GM12878 (cell line): Measurements from ENCODE around the gene ENOX1. TPM values are rescaled to one million over a fixed set of nuclear protein-coding genes. Genes with fewer than 3 reads are reported as not detected.

Experiments used
- ATAC-seq: fragments of 200-7000 bp; cut with Tn5 transposase; 3 replicates; pipeline ENCODE4 v1.9.1; 2020; ENCODE audit warnings: mild to moderate bottlenecking, moderate library complexity
- BruUV-seq: library from RNA; stranded (reverse); fragments of 400-500 nt; replicated peaks from 2 replicates; lab custom pipeline; 2021; lab: Mats Ljungman, UMichigan
- CTCF ChIA-PET: fragments of 300-600 bp; sonication (Branson Sonifier 250); formaldehyde crosslinking; extraction: SDS; loops from one replicate; lab custom pipeline; 2021; ENCODE audit warnings: inconsistent platforms; lab: Yijun Ruan, JAX
- POLR2A ChIA-PET: fragments of 350-600 bp; formaldehyde crosslinking; extraction: SDS; loops from one replicate; lab custom pipeline; 2021; ENCODE audit warnings: inconsistent platforms; lab: Charles Lee
- RAD21 ChIA-PET: fragments of 300-600 bp; sonication (Branson Sonifier 250); formaldehyde crosslinking; loops from one replicate; lab custom pipeline; 2023; ENCODE audit warnings: antibody characterized with exemption; ENCODE audit not compliant: unreplicated experiment; lab: Charles Lee
- SMC1A ChIA-PET: fragments of 300-600 bp; sonication (Branson Sonifier 250); formaldehyde crosslinking; loops from one replicate; lab custom pipeline; 2023; ENCODE audit not compliant: unreplicated experiment, uncharacterized antibody; lab: Charles Lee
- DNase-seq: peaks from one replicate; pipeline ENCODE4 v3.0.0-alpha.2; 2011; ENCODE audit warnings: low read depth, low spot score
- FAIRE-seq: peaks from 3 replicates; lab custom pipeline; 2011; peaks lifted over from hg19 to GRCh38; lab: Jason Lieb, UNC
- H2AFZ ChIP-seq: 2 replicates; pipeline ENCODE4 v1.6.0; 2011; ENCODE audit warnings: low read depth, low read length, control low read depth; ENCODE audit not compliant: control insufficient read depth
- H3K27ac ChIP-seq: 2 replicates; pipeline ENCODE4 v1.5.1; 2011; ENCODE audit warnings: control low read depth; ENCODE audit not compliant: control insufficient read depth, insufficient read depth
- H3K27me3 ChIP-seq, 2 experiments: replicated peaks in 1 of 2; 2 replicates each; pipeline versions ENCODE4 v1.6.0 to v1.6.1; 2011; ENCODE audit warnings: low read length in 1 of 2; ENCODE audit not compliant: control insufficient read depth in 2 of 2, insufficient read depth in 2 of 2
- H3K36me3 ChIP-seq, 2 experiments: 2 replicates each; pipeline ENCODE4 v1.5.1; 2011; ENCODE audit warnings: low read length in 1 of 2; ENCODE audit not compliant: control insufficient read depth in 2 of 2, insufficient read depth in 2 of 2
- H3K4me1 ChIP-seq: 2 replicates; pipeline ENCODE4 v1.6.1; 2011; ENCODE audit warnings: mild to moderate bottlenecking, low read length, moderate library complexity, mixed read lengths; ENCODE audit not compliant: control insufficient read depth, insufficient read depth
- H3K4me2 ChIP-seq: 2 replicates; pipeline ENCODE4 v1.6.0; 2011; ENCODE audit warnings: control low read depth; ENCODE audit not compliant: control insufficient read depth, insufficient read depth
- H3K4me3 ChIP-seq: fragments of 200-600 bp; sonication (generic); 2 replicates; pipeline ENCODE4 v1.5.1; 2016
- H3K79me2 ChIP-seq: 2 replicates; pipeline ENCODE4 v1.6.0; 2011; ENCODE audit warnings: low read length; ENCODE audit not compliant: control insufficient read depth, insufficient read depth
- H3K9ac ChIP-seq: 2 replicates; pipeline ENCODE4 v1.8.0; 2011; ENCODE audit warnings: low read length, control low read depth, mixed read lengths; ENCODE audit not compliant: control insufficient read depth, insufficient read depth
- H3K9me3 ChIP-seq: replicated peaks from 3 replicates; pipeline ENCODE4 v1.5.1; 2011; ENCODE audit warnings: mild to moderate bottlenecking, low read length; ENCODE audit not compliant: control insufficient read depth, insufficient read depth
- H4K20me1 ChIP-seq: 2 replicates; pipeline ENCODE4 v1.6.0; 2011; ENCODE audit not compliant: control insufficient read depth, insufficient read depth
- MEF2B ChIP-seq: fragments of 450-650 bp; IDR thresholded peaks from 2 replicates; pipeline ENCODE4 v1.6.1; 2018; ENCODE audit warnings: mild to moderate bottlenecking, moderate library complexity; ENCODE audit not compliant: partially characterized antibody, poor library complexity, severe bottlenecking
- RELB ChIP-seq: fragments of 450-650 bp; IDR thresholded peaks from 2 replicates; pipeline ENCODE4 v1.6.1; 2017; ENCODE audit warnings: low read depth, mild to moderate bottlenecking, moderate library complexity
- REST ChIP-seq: IDR thresholded peaks from 2 replicates; pipeline ENCODE4 v1.6.1; 2012; ENCODE audit warnings: mild to moderate bottlenecking, low read depth, low read length
- TARDBP ChIP-seq: IDR thresholded peaks from 2 replicates; pipeline ENCODE4 v1.6.1; 2016; ENCODE audit warnings: borderline replicate concordance
- ZBTB33 ChIP-seq: fragments of 450-650 bp; IDR thresholded peaks from 2 replicates; pipeline ENCODE4 v1.6.1; 2017; ENCODE audit warnings: mild to moderate bottlenecking
- WGBS: methylation state at CpG from one replicate; pipeline ENCODE4 v1.1.6; 2016; ENCODE audit warnings: low lambda C conversion rate; ENCODE audit not compliant: insufficient replicate concordance, insufficient coverage; ENCODE audit errors: missing lambda C conversion rate; 5-methylcytosine and 5-hydroxymethylcytosine counted together
- in situ Hi-C: fragments of 300-500 bp; cut with MboI; formaldehyde crosslinking; loops from 9 replicates; pipeline ENCODE4 v1.14.3; 2018; ENCODE audit warnings: mixed read lengths
- intact Hi-C: fragments of 100-400 bp; cut with micrococcal nuclease; formaldehyde crosslinking; loops from one replicate; pipeline ENCODE4 v1.14.2; 2022; ENCODE audit not compliant: unreplicated experiment
- polyA plus RNA-seq, 11 experiments: library from polyadenylated mRNA; depleted of rRNA in 4 of 11; unstranded in 6 of 11; stranded (reverse) in 5 of 11; fragments of >200 nt; fragmentation: Nextera tagmentation in 4 of 11; fragmentation: Illumina TruSeq in 1 of 11; extraction: Ambion mirVana in 4 of 11; extraction: Trizol in 1 of 11; gene quantifications; 1 replicate in 1 of 11; 2 replicates in 10 of 11; pipeline versions ENCODE4 v1.2.1 to v1.2.3, GENCODE V29; 2011 to 2016; ENCODE audit warnings: inconsistent platforms in 2 of 11, missing spikeins in 2 of 11, low read depth in 1 of 11
- total RNA-seq, 4 experiments: library from RNA; depleted of rRNA in 3 of 4; stranded (reverse); fragments of >200 nt in 3 of 4; fragmentation: Illumina TruSeq in 1 of 4; extraction: Trizol in 1 of 4; gene quantifications; 2 replicates each; pipeline versions ENCODE4 v1.2.1 to v1.2.3, GENCODE V29; 2013 to 2021

Gene ENOX1
- total and polyA plus RNA-seq, 10 of the 15 experiments (the other 5 are each of a cell fraction or from before 2014, with no cell fraction given) = 0.11 to 0.26 (median 0.15) TPM

- no peak for DNase-seq
- in situ Hi-C loops = loop anchor here (25.0 kb wide), 1 partner anchor 1449 kb away; no protein-coding TSS in a partner anchor
- POLR2A ChIA-PET = no interaction called here
- FAIRE-seq = no peak
- SMC1A ChIA-PET = no interaction called here
- Histone ChIP-seq H3K79me2 (no peaks in the 10 kb centered on the region), H3K9ac (no peak overlapping the region), H3K36me3 (no peaks in the 10 kb centered on the region), H3K27ac (no peak overlapping the region), H4K20me1 (no peaks in the 10 kb centered on the region), H3K4me2 (peak overlapping the region; percentile 36), H2AFZ (no peak overlapping the region), H3K4me1 (no peaks in the 10 kb centered on the region), H3K9me3 (no peaks in the 10 kb centered on the region), H3K4me3 (peak overlapping the region; percentile 73)
- BruUV-seq = no TSS peak
- CTCF ChIA-PET = no interaction called here
- TF ChIP-seq MEF2B (no peak), TARDBP (no peak), RELB (no peak)
- TF ChIP-seq, all 136 proteins: peak for 0
- RAD21 ChIA-PET = interaction anchor here (0.7 kb wide), 1 partner anchor 18 kb away, joined by 3 read pairs; no protein-coding TSS in a partner anchor
- 0% methylated on average over 13 of the region's 28 CpGs for WGBS
- H3K27me3 ChIP-seq = peaks cover 3 to 4% of the 10 kb centered on the region in 2 experiments; a peak in 3 of 4 replicates
- peak; percentile 55; the same call in 2 of the 3 replicates for ATAC-seq
- intact Hi-C loops = no loop called here
These were observed 353 bp downstream of the ENOX1 start for GRCh38 chr13:43786472-43786765.

- ChIA-PET SMC1A (no interaction called here), CTCF (no interaction called here)
- peak overlapping the region; percentile 16; the same call in 1 of the 2 replicates for H3K4me3 ChIP-seq
- no peak overlapping the region for H3K27ac ChIP-seq
- ATAC-seq = peak; percentile 46
- H4K20me1 ChIP-seq = no peaks in the 10 kb centered on the region
- intact Hi-C loops = no loop called here
- no peaks in the 10 kb centered on the region for H3K79me2 ChIP-seq
- H3K4me1 ChIP-seq = no peaks in the 10 kb centered on the region
- no peak overlapping the region for H3K9ac ChIP-seq
- TF ChIP-seq ZBTB33 = no peak
- peak; percentile 70 for TF ChIP-seq REST
- TF ChIP-seq, all 136 proteins: peak for 1
- Histone ChIP-seq H2AFZ (no peak overlapping the region), H3K4me2 (peak overlapping the region; percentile 36; the same call in 1 of the 2 replicates), H3K9me3 (no peaks in the 10 kb centered on the region), H3K27me3 (peaks cover 3 to 4% of the 10 kb centered on the region in 2 experiments; a peak in 3 of 4 replicates), H3K36me3 (no peaks in the 10 kb centered on the region)
- POLR2A ChIA-PET = no interaction called here
- WGBS = 29% methylated on average over 30 of the region's 76 CpGs
- no peak for DNase-seq
- no peak for FAIRE-seq
- BruUV-seq = no TSS peak
- in situ Hi-C loops = loop anchor here (25.0 kb wide), 1 partner anchor 1449 kb away; no protein-coding TSS in a partner anchor
- RAD21 ChIA-PET = no interaction called here
These were observed 911 bp downstream of the ENOX1 start for GRCh38 chr13:43785650-43786471.
